ENCODE measurements around the gene STC2. TPM values are rescaled to one million over a fixed set of nuclear protein-coding genes. Genes with fewer than 3 reads are reported as not detected.

The STC2 gene
- total RNA-seq, 2 experiments from 2014 or later, result 40.9 to 45.9 TPM

GRCh38 chr5:173324115-173325001 is 3.9 kb downstream of the STC2 start:
- Mint-ChIP-seq H3K4me1 (ENCODE audit: low read depth) (peaks cover 30% of the 10 kb centered on the region), H3K36me3 (ENCODE audit: low read depth) (peaks cover 91% of the 10 kb centered on the region), H3K4me3 (peak overlapping the region; percentile 98), H3K27ac (no peak overlapping the region), H3K9me3 (no peaks in the 10 kb centered on the region), H3K27me3 (peaks cover 50% of the 10 kb centered on the region)
- DNase-seq (peak; percentile 23), ATAC-seq (no peak)
- intact Hi-C loops (cut with micrococcal nuclease), result loop anchor here (5.0 kb wide), 1 partner anchor 82 kb away; no protein-coding TSS in a partner anchor
- TF ChIP-seq CTCF (IDR thresholded peaks at IDR 0.05), result no peak
- ChIA-PET POLR2A (interaction anchor here (1.2 kb wide), 1 partner anchor 9 kb away, joined by 3 read pairs; no protein-coding TSS in a partner anchor), CTCF (no interaction called here)

- ATAC-seq (no peak), DNase-seq (no peak)
- intact Hi-C loops (cut with micrococcal nuclease), result loop anchor here (5.0 kb wide), 1 partner anchor 81 kb away; no protein-coding TSS in a partner anchor
- Mint-ChIP-seq H3K27me3 (peaks cover 44% of the 10 kb centered on the region), H3K36me3 (ENCODE audit: low read depth) (peaks cover 89% of the 10 kb centered on the region), H3K9me3 (no peaks in the 10 kb centered on the region), H3K27ac (no peak overlapping the region), H3K4me1 (ENCODE audit: low read depth) (peaks cover 28% of the 10 kb centered on the region), H3K4me3 (no peak overlapping the region)
- POLR2A ChIA-PET, result no interaction called here
- TF ChIP-seq CTCF (IDR thresholded peaks at IDR 0.05), result no peak
- CTCF ChIA-PET, result no interaction called here
Observed at GRCh38 chr5:173323799-173324114, 4.5 kb downstream of the STC2 start.

- Mint-ChIP-seq H3K36me3 (ENCODE audit: low read depth) (peaks cover 89% of the 10 kb centered on the region), H3K27me3 (peaks cover 39% of the 10 kb centered on the region), H3K27ac (no peak overlapping the region), H3K4me1 (ENCODE audit: low read depth) (peaks cover 28% of the 10 kb centered on the region), H3K4me3 (no peak overlapping the region), H3K9me3 (no peaks in the 10 kb centered on the region)
- intact Hi-C loops (cut with micrococcal nuclease), result loop anchor here (5.0 kb wide), 1 partner anchor 81 kb away; no protein-coding TSS in a partner anchor
- POLR2A ChIA-PET, result no interaction called here
- no peak for ATAC-seq
- CTCF ChIA-PET, result interaction anchor here (0.7 kb wide), 1 partner anchor 29 kb away, joined by 4 read pairs; no protein-coding TSS in a partner anchor
- no peak for DNase-seq
- TF ChIP-seq CTCF (IDR thresholded peaks at IDR 0.05), result no peak
Observed at GRCh38 chr5:173323106-173323798, 5.0 kb downstream of the STC2 start.

- DNase-seq (no peak), ATAC-seq (no peak)
- H3K4me1 Mint-ChIP-seq (ENCODE audit: low read depth), result peaks cover 26% of the 10 kb centered on the region
- POLR2A ChIA-PET, result interaction anchor here (0.6 to 1.1 kb wide), 3 partner anchors 11 to 158 kb away, joined by 3 read pairs; no protein-coding TSS in a partner anchor
- CTCF ChIA-PET, result interaction anchor here (0.8 to 1.6 kb wide), 3 partner anchors 9 to 337 kb away, joined by 3 to 5 read pairs (median 3); no protein-coding TSS in a partner anchor
- intact Hi-C loops (cut with micrococcal nuclease), result loop anchor here (5.0 kb wide), 1 partner anchor 80 kb away; no protein-coding TSS in a partner anchor
- no peak overlapping the region for H3K4me3 Mint-ChIP-seq
- no peaks in the 10 kb centered on the region for H3K9me3 Mint-ChIP-seq
- H3K36me3 Mint-ChIP-seq (ENCODE audit: low read depth), result peaks cover 94% of the 10 kb centered on the region
- peaks cover 31% of the 10 kb centered on the region for H3K27me3 Mint-ChIP-seq
- no peak overlapping the region for H3K27ac Mint-ChIP-seq
- TF ChIP-seq CTCF (IDR thresholded peaks at IDR 0.05), result no peak
Observed at GRCh38 chr5:173321886-173322285, 6.3 kb downstream of the STC2 start.

Data from activated CD8-positive, alpha-beta T cell treated with anti-CD3 and anti-CD28 coated beads for 36 hours (primary cell).